HepG2 (cell line): Measurements from ENCODE around the gene PIEZO1. TPM values are rescaled to one million over a fixed set of nuclear protein-coding genes. Genes with fewer than 3 reads are reported as not detected.
A peak's percentile ranks its signal among the peaks of the same experiment; 100 is the strongest.

Experiments
- CBX5 ChIP-seq: sonication (generic); formaldehyde crosslinking; IDR thresholded peaks from 2 replicates; pipeline ENCODE4 v1.4.0; 2020; ENCODE audit warnings: missing genetic modification reagents, borderline replicate concordance
- CHCHD3 ChIP-seq: sonication (generic); formaldehyde crosslinking; IDR thresholded peaks from 2 replicates; pipeline ENCODE4 v1.8.0; 2022; ENCODE audit warnings: mild to moderate bottlenecking, missing genetic modification reagents, moderate library complexity
- HDAC6 ChIP-seq: fragments of 200-600 bp; sonication (generic); IDR thresholded peaks from 2 replicates; pipeline ENCODE4 v1.7.0; 2017; ENCODE audit warnings: mild to moderate bottlenecking, antibody characterized with exemption, low read length, low read depth
- ISX ChIP-seq: sonication (generic); formaldehyde crosslinking; conservative IDR thresholded peaks from 2 replicates; pipeline ENCODE4 v1.5.0; 2020; ENCODE audit warnings: missing genetic modification reagents
- MNT ChIP-seq: fragments of 450-650 bp; IDR thresholded peaks from 2 replicates; pipeline ENCODE4 v1.6.1; 2016
- NFE2 ChIP-seq: sonication (generic); formaldehyde crosslinking; IDR thresholded peaks from 2 replicates; pipeline ENCODE4 v1.4.0; 2020; ENCODE audit warnings: missing genetic modification reagents
- NONO ChIP-seq, 2 experiments: fragments of 450-650 bp in 1 of 2; sonication (generic) in 1 of 2; formaldehyde crosslinking in 1 of 2; IDR thresholded peaks in 1 of 2; conservative IDR thresholded peaks in 1 of 2; 2 replicates each; pipeline versions ENCODE4 v1.6.1 to v1.8.0; 2017 to 2022; ENCODE audit warnings: mild to moderate bottlenecking in 1 of 2, missing genetic modification reagents in 1 of 2, moderate library complexity in 1 of 2
- RXRB ChIP-seq: IDR thresholded peaks from 2 replicates; pipeline ENCODE4 v1.6.1; 2016; ENCODE audit warnings: borderline replicate concordance, missing genetic modification reagents, missing compliant biosample characterization
- SKI ChIP-seq: fragments of 450-650 bp; IDR thresholded peaks from one replicate; pipeline ENCODE4 v1.6.1; 2018; ENCODE audit warnings: mild to moderate bottlenecking; ENCODE audit not compliant: partially characterized antibody
- TCF7 ChIP-seq: sonication (generic); IDR thresholded peaks from 2 replicates; pipeline ENCODE4 v1.6.1; 2016; ENCODE audit warnings: antibody characterized with exemption, low read depth
- THAP7 ChIP-seq: sonication (generic); formaldehyde crosslinking; IDR thresholded peaks from 2 replicates; pipeline ENCODE4 v1.8.1; 2023; ENCODE audit warnings: mild to moderate bottlenecking, missing genetic modification reagents
- ZBED4 ChIP-seq: sonication (generic); formaldehyde crosslinking; IDR thresholded peaks from 2 replicates; pipeline ENCODE4 v1.4.0; 2020; ENCODE audit warnings: missing genetic modification reagents, borderline replicate concordance
- ZNF260 ChIP-seq: sonication (generic); formaldehyde crosslinking; IDR thresholded peaks from 2 replicates; pipeline ENCODE4 v1.4.0; 2020; ENCODE audit warnings: missing genetic modification reagents, low read depth, mild to moderate bottlenecking, borderline replicate concordance
- ZNF362 ChIP-seq: sonication (generic); formaldehyde crosslinking; IDR thresholded peaks from 2 replicates; pipeline ENCODE4 v1.4.0; 2020; ENCODE audit warnings: missing genetic modification reagents, mild to moderate bottlenecking, borderline replicate concordance
- ZNF501 ChIP-seq: sonication (generic); formaldehyde crosslinking; IDR thresholded peaks from 2 replicates; pipeline ENCODE4 v1.5.1; 2020; ENCODE audit warnings: mild to moderate bottlenecking, moderate library complexity, missing genetic modification reagents
- ZNF776 ChIP-seq: sonication (generic); formaldehyde crosslinking; IDR thresholded peaks from 2 replicates; pipeline ENCODE4 v1.4.0; 2020; ENCODE audit warnings: mild to moderate bottlenecking, missing genetic modification reagents
- ZNF781 ChIP-seq: sonication (generic); formaldehyde crosslinking; IDR thresholded peaks from 2 replicates; pipeline ENCODE4 v1.5.1; 2020; ENCODE audit warnings: borderline replicate concordance, mild to moderate bottlenecking, missing genetic modification reagents; ENCODE audit errors: not compliant biosample characterization
- polyA plus RNA-seq, 8 experiments: library from polyadenylated mRNA; depleted of rRNA in 3 of 8; stranded (reverse) in 7 of 8; unstranded in 1 of 8; fragments of >200 nt; fragmentation: Illumina TruSeq in 4 of 8; extraction: Trizol in 4 of 8; gene quantifications; 2 replicates each; pipeline versions ENCODE4 v1.2.1 to v1.2.3, GENCODE V29; 2011 to 2016; ENCODE audit warnings: low read depth in 4 of 8, missing spikeins in 1 of 8, mixed read lengths in 1 of 8; ENCODE audit not compliant: insufficient read depth in 1 of 8
- total RNA-seq, 5 experiments: library from RNA; depleted of rRNA; stranded (reverse); fragments of >200 nt; fragmentation: Illumina TruSeq; extraction: Trizol; gene quantifications; 2 replicates each; pipeline ENCODE4 v1.2.3, GENCODE V29; 2016; ENCODE audit warnings: low read depth in 1 of 5

PIEZO1 gene
- total and polyA plus RNA-seq, 2 of the 13 experiments (the other 11 are each of a cell fraction or from before 2014, with no cell fraction given) = 67.9 to 85.0 TPM

GRCh38 chr16:88700636-88701482, 84.2 kb downstream of the PIEZO1 start (continued):
- TF ChIP-seq NFE2 (CRISPR knock-in tag) (no peak), THAP7 (no peak), ZBED4 (CRISPR knock-in tag) (peak; percentile 93), NONO (IDR thresholded peaks at IDR 0.05) (no peak), NONO (CRISPR knock-in tag; conservative IDR thresholded peaks at IDR 0.05) (peak; percentile 89; the same call in 1 of the 2 replicates), TCF7 (no peak), ISX (no peak), ZNF362 (CRISPR knock-in tag) (no peak; the same call in 1 of the 2 replicates), ZNF501 (peak; percentile 85; the same call in 1 of the 2 replicates), HDAC6 (no peak), RXRB (CRISPR knock-in tag) (peak; percentile 90), MNT (peak; percentile 59), SKI (peak; percentile 67), ZNF260 (no peak), CBX5 (CRISPR knock-in tag) (no peak; the same call in 1 of the 2 replicates), CHCHD3 (CRISPR knock-in tag) (no peak), ZNF776 (CRISPR knock-in tag) (peak; percentile 6; the same call in 1 of the 2 replicates), ZNF781 (CRISPR knock-in tag) (peak; percentile 65)
